PC-9 (cell line): ENCODE results near the gene CCDC86. TPM values are rescaled to one million over a fixed set of nuclear protein-coding genes. Genes with fewer than 3 reads are reported as not detected.

ENCODE experiments used
- BruUV-seq: library from RNA; stranded (reverse); fragments of 400-500 nt; replicated peaks from 2 replicates; lab custom pipeline; 2021; lab: Mats Ljungman, UMichigan
- CTCF ChIA-PET: fragments of 300-600 bp; sonication (Branson Sonifier 250); formaldehyde crosslinking; loops from one replicate; lab custom pipeline; 2022; ENCODE audit warnings: antibody characterized with exemption; lab: Charles Lee
- POLR2A ChIA-PET: fragments of 300-600 bp; sonication (Branson Sonifier 250); formaldehyde crosslinking; loops from one replicate; lab custom pipeline; 2022; ENCODE audit warnings: antibody characterized with exemption; ENCODE audit not compliant: unreplicated experiment; lab: Charles Lee
- DNase-seq, 2 experiments: peaks; one replicate each; pipeline versions ENCODE4 v3.0.0 to v3.0.0-alpha.2; 2015 to 2022; ENCODE audit warnings: mixed read lengths in 1 of 2
- H2AFZ ChIP-seq: fragments of 200-600 bp; sonication (generic); 2 replicates; pipeline ENCODE4 v1.8.1; 2017; ENCODE audit warnings: antibody characterized with exemption
- H3F3A ChIP-seq: fragments of 200-600 bp; sonication (generic); 2 replicates; pipeline ENCODE4 v1.8.1; 2017; ENCODE audit warnings: antibody characterized with exemption, mild to moderate bottlenecking, low read depth; ENCODE audit not compliant: insufficient read depth
- H3K27ac ChIP-seq: fragments of 200-600 bp; sonication (generic); 2 replicates; pipeline ENCODE4 v1.6.1; 2016; ENCODE audit warnings: mixed run types
- H3K27me3 ChIP-seq: fragments of 200-600 bp; sonication (generic); 2 replicates; pipeline ENCODE4 v1.6.1; 2016; ENCODE audit warnings: low read depth, mixed run types; ENCODE audit not compliant: insufficient read depth
- H3K36me3 ChIP-seq: fragments of 200-600 bp; sonication (generic); 2 replicates; pipeline ENCODE4 v1.6.1; 2016; ENCODE audit warnings: low read depth, mixed run types
- H3K4me1 ChIP-seq: fragments of 200-600 bp; sonication (generic); replicated peaks from 2 replicates; pipeline ENCODE4 v1.6.1; 2016; ENCODE audit warnings: mixed run types; ENCODE audit not compliant: insufficient read depth
- H3K4me2 ChIP-seq: fragments of 200-600 bp; sonication (generic); 2 replicates; pipeline ENCODE4 v1.6.1; 2017; ENCODE audit warnings: mixed run types
- H3K4me3 ChIP-seq: fragments of 200-600 bp; sonication (generic); 2 replicates; pipeline ENCODE4 v1.6.1; 2016; ENCODE audit warnings: mixed run types
- H3K79me2 ChIP-seq: fragments of 200-600 bp; sonication (generic); 2 replicates; pipeline ENCODE4 v1.6.1; 2017; ENCODE audit warnings: low read depth, mixed run types
- H3K9me2 ChIP-seq: fragments of 200-600 bp; sonication (generic); 2 replicates; pipeline ENCODE4 v1.8.1; 2017; ENCODE audit warnings: mild to moderate bottlenecking; ENCODE audit not compliant: insufficient read depth
- H3K9me3 ChIP-seq: fragments of 200-600 bp; sonication (generic); 2 replicates; pipeline ENCODE4 v1.8.1; 2016; ENCODE audit warnings: low read depth; ENCODE audit not compliant: insufficient read depth
- H4K20me1 ChIP-seq: fragments of 200-600 bp; sonication (generic); 2 replicates; pipeline ENCODE4 v1.8.1; 2017; ENCODE audit not compliant: insufficient read depth
- CTCF ChIP-seq: fragments of 200-600 bp; sonication (generic); conservative IDR thresholded peaks from 2 replicates; pipeline ENCODE4 v1.6.1; 2017; ENCODE audit warnings: mixed run types, antibody characterized with exemption, mild to moderate bottlenecking, moderate library complexity
- EZH2 ChIP-seq: fragments of 200-600 bp; sonication (generic); IDR thresholded peaks from 2 replicates; pipeline ENCODE4 v1.8.0; 2017; ENCODE audit warnings: antibody characterized with exemption, low read depth
- intact Hi-C: fragments of 100-400 bp; cut with micrococcal nuclease; formaldehyde crosslinking; loops from one replicate; pipeline ENCODE4 v1.10.0; 2022; ENCODE audit not compliant: unreplicated experiment
- total RNA-seq: library from RNA; stranded (reverse); gene quantifications from 2 replicates; pipeline ENCODE4 v1.2.3, GENCODE V29; 2021

Gene CCDC86
- total RNA-seq, 1 experiment from 2014 or later: 35.6 TPM

- peak; percentile 53 to 61 for DNase-seq
- H3K4me3 ChIP-seq: no peak overlapping the region
- CTCF ChIA-PET: interaction anchor here (0.6 to 1.3 kb wide), 11 partner anchors 10 to 70 kb away, joined by 3 to 14 read pairs (median 4); partner anchors contain the start of genes TMEM109 and ZP1
These were observed 57.4 kb downstream of the CCDC86 start for GRCh38 chr11:60899046-60899936.

GRCh38 chr11:60899977-60900376 lies 58.1 kb downstream of the CCDC86 start:
- no peaks in the 10 kb centered on the region for H3K27me3 ChIP-seq
- H4K20me1 ChIP-seq: peaks cover 31% of the 10 kb centered on the region
- no peak for DNase-seq
- intact Hi-C loops: loop anchor here (1.0 to 5.0 kb wide), 4 partner anchors 69 to 272 kb away; no protein-coding TSS in a partner anchor
- TF ChIP-seq EZH2 (no peak), CTCF (no peak)
- no peaks in the 10 kb centered on the region for H3K9me3 ChIP-seq
- no peak overlapping the region for H3K4me2 ChIP-seq
- CTCF ChIA-PET: interaction anchor here (0.6 to 1.3 kb wide), 11 partner anchors 11 to 70 kb away, joined by 3 to 14 read pairs (median 4); partner anchors contain the start of genes TMEM109 and ZP1
- POLR2A ChIA-PET: interaction anchor here (0.6 kb wide), 1 partner anchor 43 kb away, joined by 5 read pairs; no protein-coding TSS in a partner anchor
- peaks cover 31% of the 10 kb centered on the region for H3K79me2 ChIP-seq
- BruUV-seq: no TSS peak
- no peak overlapping the region for H3K27ac ChIP-seq
- no peak overlapping the region for H3K4me3 ChIP-seq
- H3K36me3 ChIP-seq: peaks cover 57% of the 10 kb centered on the region
- peaks cover 12% of the 10 kb centered on the region for H3K4me1 ChIP-seq
- H3K9me2 ChIP-seq: no peaks in the 10 kb centered on the region
- peaks cover 29% of the 10 kb centered on the region for H3F3A ChIP-seq
- H2AFZ ChIP-seq: no peak overlapping the region

More at GRCh38 chr11:60899046-60899936, 57.4 kb downstream of the CCDC86 start:
- Histone ChIP-seq H3K27me3 (no peaks in the 10 kb centered on the region), H3K36me3 (peaks cover 57% of the 10 kb centered on the region), H2AFZ (no peak overlapping the region), H3K4me1 (peaks cover 5% of the 10 kb centered on the region), H4K20me1 (peaks cover 24% of the 10 kb centered on the region), H3K4me2 (no peak overlapping the region), H3K9me2 (no peaks in the 10 kb centered on the region), H3F3A (peaks cover 29% of the 10 kb centered on the region), H3K9me3 (no peaks in the 10 kb centered on the region), H3K27ac (peak overlapping the region; percentile 12; the same call in 1 of the 2 replicates), H3K79me2 (peaks cover 24% of the 10 kb centered on the region)
- BruUV-seq: no TSS peak
- intact Hi-C loops: loop anchor here (1.0 to 5.0 kb wide), 4 partner anchors 68 to 273 kb away; no protein-coding TSS in a partner anchor
- TF ChIP-seq CTCF: peak; percentile 98
- TF ChIP-seq EZH2: no peak
- POLR2A ChIA-PET: interaction anchor here (0.6 kb wide), 1 partner anchor 44 kb away, joined by 5 read pairs; no protein-coding TSS in a partner anchor

Other genes starting within 250 kb of the CCDC86 start
- gene MS4A8, start 142.5 kb upstream of the CCDC86 start, total RNA-seq: not detected in 2 replicates
- not detected in 2 replicates for gene MS4A18, start 117.4 kb upstream of the CCDC86 start, total RNA-seq
- gene MS4A15, start 85.2 kb upstream of the CCDC86 start, total RNA-seq: not detected in 2 replicates
- not detected in 2 replicates for gene MS4A10, start 56.8 kb upstream of the CCDC86 start, total RNA-seq
- gene PTGDR2, start 13.8 kb downstream of the CCDC86 start, total RNA-seq: 0.18 TPM in 1 of 2 replicates, not detected in the other
- gene ZP1, start 25.4 kb downstream of the CCDC86 start, total RNA-seq: not detected in 2 replicates
- 135 and 160 TPM in 2 replicates for gene PRPF19, start 64.5 kb downstream of the CCDC86 start, total RNA-seq
- 104 and 105 TPM in 2 replicates for gene TMEM109, start 72.0 kb downstream of the CCDC86 start, total RNA-seq
- 54.4 and 90.3 TPM in 2 replicates for gene TMEM132A, start 82.3 kb downstream of the CCDC86 start, total RNA-seq
- 2.7 and 5.5 TPM in 2 replicates for gene SLC15A3, start 110.1 kb downstream of the CCDC86 start, total RNA-seq
- 0.74 and 3.3 TPM in 2 replicates for gene CD6, start 129.6 kb downstream of the CCDC86 start, total RNA-seq